HCT116 (cell line): ENCODE results near the gene AIMP1. TPM values are rescaled to one million over a fixed set of nuclear protein-coding genes. Genes with fewer than 3 reads are reported as not detected.

Source experiments
- ATAC-seq: fragments of 200-7000 bp; cut with Tn5 transposase; 2 replicates; pipeline ENCODE4 v1.9.1; 2020; ENCODE audit warnings: mild to moderate bottlenecking, moderate library complexity
- BruUV-seq: library from RNA; stranded (reverse); fragments of 400-500 nt; replicated peaks from 2 replicates; lab custom pipeline; 2021; lab: Mats Ljungman, UMichigan
- CTCF ChIA-PET: fragments of 300-600 bp; sonication (Branson Sonifier 250); formaldehyde crosslinking; loops from one replicate; lab custom pipeline; 2021; ENCODE audit warnings: antibody characterized with exemption; lab: Charles Lee
- POLR2A ChIA-PET: fragments of 300-600, 350-600 bp; sonication (Branson Sonifier 250); formaldehyde crosslinking; loops from one replicate; lab custom pipeline; 2021; ENCODE audit warnings: antibody characterized with exemption; lab: Charles Lee
- RAD21 ChIA-PET, 2 experiments: fragments of 300-600 bp; sonication (Branson Sonifier 250); formaldehyde crosslinking; loops; one replicate each; lab custom pipeline; 2023; ENCODE audit warnings: low total read pairs in 2 of 2; ENCODE audit not compliant: uncharacterized antibody in 2 of 2, unreplicated experiment in 2 of 2, low non-redundant PET in 1 of 2; lab: Charles Lee
- DNase-seq: peaks from one replicate; pipeline ENCODE4 v3.0.0-alpha.2; 2010; ENCODE audit warnings: low read depth, low spot score
- H2AFZ ChIP-seq: fragments of 200-600 bp; shearing (Covaris generic), sonication (generic); 2 replicates; pipeline ENCODE4 v1.6.1; 2017; ENCODE audit warnings: low read depth, mixed run types, mixed read lengths, antibody characterized with exemption, low read length; ENCODE audit not compliant: poor library complexity, severe bottlenecking
- H3K27ac ChIP-seq: 2 replicates; pipeline ENCODE4 v1.5.1; 2012; ENCODE audit warnings: low read depth, low read length
- H3K27me3 ChIP-seq: fragments of 200-600 bp; sonication (generic); 2 replicates; pipeline ENCODE4 v1.6.1; 2016; ENCODE audit warnings: mixed run types, low read length, mixed read lengths; ENCODE audit not compliant: insufficient read depth
- H3K36me3 ChIP-seq, 2 experiments: fragments of 200-500 bp in 1 of 2; fragments of 200-600 bp in 1 of 2; sonication (Bioruptor generic) in 1 of 2; sonication (generic) in 1 of 2; 2 replicates each; pipeline versions ENCODE4 v1.5.1 to v1.6.1; 2014 to 2016; ENCODE audit warnings: low read length in 2 of 2, inconsistent platforms in 1 of 2, mixed read lengths in 1 of 2, mixed run types in 1 of 2; ENCODE audit not compliant: insufficient read depth in 2 of 2, control insufficient read depth in 1 of 2
- H3K4me1 ChIP-seq, 2 experiments: fragments of 200-600 bp in 1 of 2; sonication (generic) in 1 of 2; 2 replicates each; pipeline versions ENCODE4 v1.5.1 to v1.6.1; 2012 to 2017; ENCODE audit warnings: low read length in 2 of 2, inconsistent platforms in 1 of 2, mild to moderate bottlenecking in 1 of 2, mixed read lengths in 1 of 2, mixed run types in 1 of 2, moderate library complexity in 1 of 2; ENCODE audit not compliant: insufficient read depth in 2 of 2, control insufficient read depth in 1 of 2
- H3K4me2 ChIP-seq: fragments of 200-600 bp; sonication (generic); 2 replicates; pipeline ENCODE4 v1.6.1; 2017; ENCODE audit warnings: mixed run types, low read length, mixed read lengths
- H3K4me3 ChIP-seq, 2 experiments: fragments of 200-600 bp in 1 of 2; sonication (generic) in 1 of 2; replicated peaks in 1 of 2; 2 replicates each; pipeline ENCODE4 v1.5.1; 2011 to 2016; ENCODE audit warnings: low read length in 2 of 2, control low read depth in 1 of 2, low read depth in 1 of 2, mild to moderate bottlenecking in 1 of 2, mixed read lengths in 1 of 2, mixed run types in 1 of 2
- H3K79me2 ChIP-seq: fragments of 200-600 bp; sonication (generic); 2 replicates; pipeline ENCODE4 v1.6.1; 2017; ENCODE audit warnings: mild to moderate bottlenecking, mixed run types, low read length, moderate library complexity, mixed read lengths; ENCODE audit not compliant: insufficient read depth
- H3K9ac ChIP-seq: fragments of 200-600 bp; sonication (generic); 2 replicates; pipeline ENCODE4 v1.6.1; 2016; ENCODE audit warnings: low read length, mixed read lengths
- H3K9me2 ChIP-seq: fragments of 200-600 bp; sonication (generic), shearing (Covaris generic); 2 replicates; pipeline ENCODE4 v1.6.1; 2017; ENCODE audit warnings: mixed run types, mild to moderate bottlenecking, moderate library complexity; ENCODE audit not compliant: insufficient read depth
- H3K9me3 ChIP-seq, 2 experiments: fragments of 200-500 bp in 1 of 2; fragments of 200-600 bp in 1 of 2; sonication (Bioruptor generic) in 1 of 2; sonication (generic) in 1 of 2; 2 replicates each; pipeline ENCODE4 v1.6.1; 2014 to 2017; ENCODE audit warnings: low read length in 2 of 2, mixed read lengths in 2 of 2, inconsistent platforms in 1 of 2, low read depth in 1 of 2, mild to moderate bottlenecking in 1 of 2, mixed run types in 1 of 2, moderate library complexity in 1 of 2; ENCODE audit not compliant: control insufficient read depth in 1 of 2, insufficient read depth in 1 of 2
- H4K20me1 ChIP-seq: fragments of 200-600 bp; sonication (generic), shearing (Covaris generic); 2 replicates; pipeline ENCODE4 v1.6.1; 2017; ENCODE audit warnings: mixed run types, mild to moderate bottlenecking, moderate library complexity; ENCODE audit not compliant: insufficient read depth
- CBX3 ChIP-seq: IDR thresholded peaks from 2 replicates; pipeline ENCODE4 v1.6.1; 2012; ENCODE audit warnings: low read depth
- CEBPB ChIP-seq: IDR thresholded peaks from 2 replicates; pipeline ENCODE4 v1.6.1; 2012; ENCODE audit warnings: low read depth
- EGR1 ChIP-seq: IDR thresholded peaks from 2 replicates; pipeline ENCODE4 v1.6.1; 2012; ENCODE audit warnings: low read depth
- EZH2 ChIP-seq: fragments of 200-600 bp; sonication (generic); IDR thresholded peaks from 2 replicates; pipeline ENCODE4 v1.6.1; 2017; ENCODE audit warnings: antibody characterized with exemption, mixed run types
- EZH2phosphoT487 ChIP-seq: fragments of 200-600 bp; IDR thresholded peaks from 2 replicates; pipeline ENCODE4 v1.6.1; 2018; ENCODE audit warnings: antibody characterized with exemption, borderline replicate concordance
- FOSL1 ChIP-seq: IDR thresholded peaks from 2 replicates; pipeline ENCODE4 v1.6.1; 2012; ENCODE audit warnings: low read depth
- JUND ChIP-seq: IDR thresholded peaks from 2 replicates; pipeline ENCODE4 v1.6.1; 2012
- MAX ChIP-seq: IDR thresholded peaks from 2 replicates; pipeline ENCODE4 v1.6.1; 2012
- POLR2A ChIP-seq: IDR thresholded peaks from 2 replicates; pipeline ENCODE4 v1.7.0; 2011; ENCODE audit warnings: borderline replicate concordance; ENCODE audit not compliant: insufficient read depth, insufficient read length; ENCODE audit errors: extremely low read depth
- POLR2AphosphoS5 ChIP-seq: IDR thresholded peaks from 2 replicates; pipeline ENCODE4 v1.6.1; 2011; ENCODE audit warnings: mild to moderate bottlenecking, low read depth, low read length, moderate library complexity
- RAD21 ChIP-seq: IDR thresholded peaks from 2 replicates; pipeline ENCODE4 v1.6.1; 2012; ENCODE audit warnings: low read depth, mild to moderate bottlenecking
- REST ChIP-seq: IDR thresholded peaks from 2 replicates; pipeline ENCODE4 v1.6.1; 2012; ENCODE audit warnings: low read depth
- SRF ChIP-seq: IDR thresholded peaks from 2 replicates; pipeline ENCODE4 v1.6.1; 2012; ENCODE audit warnings: low read depth
- TCF7L2 ChIP-seq: IDR thresholded peaks from 2 replicates; pipeline ENCODE4 v1.7.0; 2011; ENCODE audit warnings: borderline replicate concordance, inconsistent platforms; ENCODE audit not compliant: insufficient read depth, insufficient read length; ENCODE audit errors: extremely low read depth
- YY1 ChIP-seq: IDR thresholded peaks from 2 replicates; pipeline ENCODE4 v1.6.1; 2011; ENCODE audit warnings: low read length, low read depth, moderate library complexity, mild to moderate bottlenecking; ENCODE audit not compliant: insufficient replicate concordance; ENCODE audit errors: extremely low read depth
- ZFX ChIP-seq: fragments of 450-650 bp; IDR thresholded peaks from 2 replicates; pipeline ENCODE4 v1.6.1; 2017
- ZNF274 ChIP-seq: fragments of 200-500 bp; sonication (Bioruptor generic); IDR thresholded peaks from 2 replicates; pipeline ENCODE4 v1.6.1; 2014; ENCODE audit warnings: mild to moderate bottlenecking, low read depth, low read length, inconsistent platforms
- intact Hi-C: fragments of 100-400 bp; cut with micrococcal nuclease; formaldehyde crosslinking; loops from 2 replicates; pipeline ENCODE4 v1.10.0; 2022
- total RNA-seq: library from RNA; stranded (reverse); gene quantifications from one replicate; pipeline ENCODE4 v1.2.1, GENCODE V29; 2021; ENCODE audit not compliant: unreplicated experiment
- TF ChIP-seq, protein P1 (sequence below): IDR thresholded peaks from 2 replicates; pipeline ENCODE4 v1.6.1; 2012

The AIMP1 gene
- total RNA-seq, 1 experiment from 2014 or later, result 67.4 TPM

DNA sequence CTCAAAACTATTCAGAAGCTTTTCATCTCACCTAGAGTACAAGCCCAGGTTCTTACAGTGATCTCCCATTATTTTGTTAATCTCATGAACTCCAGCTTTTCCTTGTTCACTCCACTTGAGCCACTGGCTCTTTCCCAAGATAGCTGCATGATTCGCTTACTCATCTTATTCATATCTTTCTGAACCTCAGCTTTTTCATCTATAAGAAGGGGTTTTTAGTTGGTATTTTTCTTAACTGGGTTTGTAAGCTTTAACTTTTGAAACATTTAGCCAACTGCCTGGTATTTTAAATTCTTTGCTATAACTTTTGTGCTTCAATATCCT, 28.3 kb downstream of the AIMP1 start:
- Histone ChIP-seq H3K4me3 (no peak overlapping the region), H3K9ac (no peak overlapping the region), H3K79me2 (peaks cover 64% of the 10 kb centered on the region), H3K27me3 (no peaks in the 10 kb centered on the region), H3K9me2 (no peaks in the 10 kb centered on the region), H3K36me3 (peaks cover 9 to 17% of the 10 kb centered on the region in 2 experiments; a peak in 3 of 4 replicates), H3K4me2 (no peak overlapping the region), H4K20me1 (peaks cover 7% of the 10 kb centered on the region; the same call in 1 of the 2 replicates), H2AFZ (no peak overlapping the region), H3K4me1 (no peaks in the 10 kb centered on the region), H3K27ac (no peak overlapping the region), H3K9me3 (no peaks in the 10 kb centered on the region)
- RAD21 ChIA-PET, result no interaction called here
- intact Hi-C loops, result no loop called here
- POLR2A ChIA-PET, result no interaction called here
- ATAC-seq (no peak), DNase-seq (no peak)
- TF ChIP-seq SRF (no peak), POLR2A (no peak), TCF7L2 (no peak), EZH2phosphoT487 (no peak), ZFX (no peak), CEBPB (no peak), POLR2AphosphoS5 (no peak), YY1 (no peak), EGR1 (no peak), ZNF274 (no peak), EZH2 (no peak)
- CTCF ChIA-PET, result no interaction called here
- BruUV-seq, result no TSS peak

DNA sequence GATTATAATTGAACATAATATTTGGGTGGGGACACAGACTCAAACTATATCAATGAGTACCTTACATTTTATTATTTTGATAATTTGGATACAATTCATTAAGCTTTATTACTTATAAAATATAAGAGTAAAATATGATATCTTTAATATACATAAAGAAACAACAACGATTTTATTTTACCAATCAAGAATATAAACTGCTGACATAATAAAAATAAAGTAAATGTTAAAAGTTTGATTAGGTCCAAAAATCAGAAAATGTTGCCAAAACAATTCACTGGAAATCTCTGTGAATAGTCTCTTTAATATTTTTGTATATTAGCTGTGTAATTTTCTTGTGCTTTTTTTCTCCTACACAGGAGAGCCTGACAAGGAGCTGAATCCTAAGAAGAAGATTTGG, 30.8 kb downstream of the AIMP1 start:
- H3K4me3 ChIP-seq, result no peak overlapping the region
- H3K79me2 ChIP-seq, result peaks cover 38% of the 10 kb centered on the region
- H3K9me3 ChIP-seq, result no peaks in the 10 kb centered on the region
- no peaks in the 10 kb centered on the region for H3K27me3 ChIP-seq
- POLR2A ChIA-PET, result no interaction called here
- H3K4me2 ChIP-seq, result no peak overlapping the region
- no TSS peak for BruUV-seq
- RAD21 ChIA-PET, result no interaction called here
- no peak for ATAC-seq
- intact Hi-C loops, result no loop called here
- H4K20me1 ChIP-seq, result peaks cover 7% of the 10 kb centered on the region; the same call in 1 of the 2 replicates
- no peak overlapping the region for H2AFZ ChIP-seq
- DNase-seq, result no peak
- no peaks in the 10 kb centered on the region for H3K4me1 ChIP-seq
- no peak overlapping the region for H3K27ac ChIP-seq
- CTCF ChIA-PET, result no interaction called here
- H3K9me2 ChIP-seq, result no peaks in the 10 kb centered on the region
- no peak overlapping the region for H3K9ac ChIP-seq
- H3K36me3 ChIP-seq, result peaks cover 9 to 19% of the 10 kb centered on the region in 2 experiments; a peak in 3 of 4 replicates
- TF ChIP-seq JUND (no peak), TCF7L2 (no peak), FOSL1 (no peak), YY1 (no peak), POLR2A (no peak), MAX (no peak), RAD21 (no peak), EZH2phosphoT487 (no peak), EGR1 (no peak), CBX3 (no peak), REST (no peak), EZH2 (no peak)
- TF ChIP-seq, protein P1, sequence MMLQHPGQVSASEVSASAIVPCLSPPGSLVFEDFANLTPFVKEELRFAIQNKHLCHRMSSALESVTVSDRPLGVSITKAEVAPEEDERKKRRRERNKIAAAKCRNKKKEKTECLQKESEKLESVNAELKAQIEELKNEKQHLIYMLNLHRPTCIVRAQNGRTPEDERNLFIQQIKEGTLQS, result no peak
